BLaER1 treated with 17β-estradiol and CSF1 and Interleukin-3, amounts not matched to agents 10 nM and 100 nM (cell line): ENCODE measurements around the gene UCHL3.

ENCODE experiments used
- H3K27ac ChIP-seq, 11 experiments: shearing (Covaris generic); formaldehyde crosslinking; 2 replicates each; pipeline ENCODE4 v1.8.1; 2022
- H3K27me3 ChIP-seq, 11 experiments: shearing (Covaris generic); formaldehyde crosslinking; 2 replicates each; pipeline ENCODE4 v1.8.1; 2022
- H3K36me3 ChIP-seq, 11 experiments: shearing (Covaris generic); formaldehyde crosslinking; 2 replicates each; pipeline ENCODE4 v1.8.1; 2022
- H3K4me1 ChIP-seq, 10 experiments: shearing (Covaris generic); formaldehyde crosslinking; 2 replicates each; pipeline ENCODE4 v1.8.1; 2022
- H3K4me2 ChIP-seq, 11 experiments: shearing (Covaris generic); formaldehyde crosslinking; 2 replicates each; pipeline ENCODE4 v1.8.1; 2022
- H3K4me3 ChIP-seq, 10 experiments: shearing (Covaris generic); formaldehyde crosslinking; 2 replicates each; pipeline ENCODE4 v1.8.1; 2022
- H3K9ac ChIP-seq, 11 experiments: shearing (Covaris generic); formaldehyde crosslinking; 2 replicates each; pipeline ENCODE4 v1.8.1; 2022
- H3K9me3 ChIP-seq, 11 experiments: shearing (Covaris generic); formaldehyde crosslinking; replicated peaks in 1 of 11; 2 replicates each; pipeline ENCODE4 v1.8.1; 2022
- H4K20me1 ChIP-seq, 11 experiments: shearing (Covaris generic); formaldehyde crosslinking; 2 replicates each; pipeline ENCODE4 v1.8.1; 2022
- Cebpa-rat ChIP-seq, 11 experiments: shearing (Covaris generic); IDR thresholded peaks; 2 replicates each; pipeline ENCODE4 v1.8.1; 2022

Gene UCHL3

GRCh38 chr13:75620020-75620419 lies 70.4 kb downstream of the UCHL3 start:
- Histone ChIP-seq H3K36me3 (peaks cover 0 to 12% (median 4%) of the 10 kb centered on the region in 11 experiments; a peak in 6 of 22 replicates), H3K27me3 (no peaks in the 10 kb centered on the region), H3K9me3 (no peaks in the 10 kb centered on the region), H3K4me1 (no peaks in the 10 kb centered on the region), H3K4me2 (no peak overlapping the region), H3K27ac (no peak overlapping the region), H3K9ac (no peak overlapping the region), H4K20me1 (no peaks in the 10 kb centered on the region), H3K4me3 (no peak overlapping the region)
- no peak for TF ChIP-seq Cebpa-rat (IDR thresholded peaks at IDR 0.05)

- H3K4me2 ChIP-seq = no peak overlapping the region
- H3K4me1 ChIP-seq = no peaks in the 10 kb centered on the region
- H3K27me3 ChIP-seq = no peaks in the 10 kb centered on the region
- no peak overlapping the region for H3K27ac ChIP-seq
- H3K9me3 ChIP-seq = peaks cover 0 to 10% (median 0%) of the 10 kb centered on the region in 11 experiments; a peak in 7 of 22 replicates
- peaks cover 0 to 19% (median 10%) of the 10 kb centered on the region in 11 experiments; a peak in 12 of 22 replicates for H3K36me3 ChIP-seq
- no peak overlapping the region for H3K4me3 ChIP-seq
- H3K9ac ChIP-seq = no peak overlapping the region
- H4K20me1 ChIP-seq = no peaks in the 10 kb centered on the region
- TF ChIP-seq Cebpa-rat (IDR thresholded peaks at IDR 0.05) = no peak
These were observed 71.6 kb downstream of the UCHL3 start for GRCh38 chr13:75621147-75621546.

- H3K4me1 ChIP-seq = peaks cover 0 to 21% (median 13%) of the 10 kb centered on the region in 10 experiments; a peak in 14 of 20 replicates
- H3K27me3 ChIP-seq = no peaks in the 10 kb centered on the region
- no peak overlapping the region for H3K4me3 ChIP-seq
- H3K9ac ChIP-seq = no peak overlapping the region
- H4K20me1 ChIP-seq = no peaks in the 10 kb centered on the region
- peak overlapping the region in 8 of 11 experiments; percentile 20 to 66 (median 44); a peak in 15 of 22 replicates for H3K4me2 ChIP-seq
- H3K27ac ChIP-seq = no peak overlapping the region
- peaks cover 0 to 11% (median 0%) of the 10 kb centered on the region in 11 experiments; a peak in 7 of 22 replicates for H3K9me3 ChIP-seq
- TF ChIP-seq Cebpa-rat (IDR thresholded peaks at IDR 0.05) = no peak
- peaks cover 0 to 14% (median 7%) of the 10 kb centered on the region in 11 experiments; a peak in 11 of 22 replicates for H3K36me3 ChIP-seq
These were observed 79.2 kb downstream of the UCHL3 start for GRCh38 chr13:75628801-75629200.

GRCh38 chr13:75633285-75633684 lies 83.7 kb downstream of the UCHL3 start:
- TF ChIP-seq Cebpa-rat (IDR thresholded peaks at IDR 0.05) = no peak
- Histone ChIP-seq H3K4me1 (peaks cover 0 to 27% (median 18%) of the 10 kb centered on the region in 10 experiments; a peak in 15 of 20 replicates), H3K4me3 (no peak overlapping the region), H3K27me3 (peaks cover 26 to 33% (median 29%) of the 10 kb centered on the region in 11 experiments), H3K4me2 (no peak overlapping the region), H3K36me3 (no peaks in the 10 kb centered on the region), H3K9me3 (no peaks in the 10 kb centered on the region), H4K20me1 (no peaks in the 10 kb centered on the region), H3K27ac (no peak overlapping the region), H3K9ac (no peak overlapping the region)

GRCh38 chr13:75635101-75635827 lies 85.7 kb downstream of the UCHL3 start:
- no peaks in the 10 kb centered on the region for H3K9me3 ChIP-seq
- H3K4me1 ChIP-seq = peaks cover 0 to 14% (median 6%) of the 10 kb centered on the region in 10 experiments; a peak in 10 of 20 replicates
- peak overlapping the region; percentile 57 to 80 (median 74); a peak in 18 of 22 replicates for H3K9ac ChIP-seq
- peak overlapping the region; percentile 87 to 99 (median 95) for H3K4me2 ChIP-seq
- peak overlapping the region; percentile 62 to 74 (median 70) for H3K4me3 ChIP-seq
- TF ChIP-seq Cebpa-rat (IDR thresholded peaks at IDR 0.05) = no peak
- no peaks in the 10 kb centered on the region for H3K36me3 ChIP-seq
- H3K27me3 ChIP-seq = peaks cover 28 to 38% (median 33%) of the 10 kb centered on the region in 11 experiments
- H4K20me1 ChIP-seq = no peaks in the 10 kb centered on the region
- H3K27ac ChIP-seq = peak overlapping the region in 5 of 11 experiments; percentile 28 to 69 (median 50); a peak in 6 of 22 replicates

- Histone ChIP-seq H3K4me3 (peak within 1 kb of the TSS; percentile 62 to 74 (median 70)), H3K9me3 (no peaks in the 10 kb centered on the region), H3K27me3 (peaks cover 28 to 38% (median 33%) of the 10 kb centered on the region in 11 experiments), H3K9ac (peak within 1 kb of the TSS; percentile 57 to 80 (median 74)), H4K20me1 (no peaks in the 10 kb centered on the region), H3K4me2 (peak within 1 kb of the TSS; percentile 87 to 99 (median 95)), H3K27ac (peak within 1 kb of the TSS in 9 of 11 experiments; percentile 2 to 69 (median 58); a peak in 18 of 22 replicates), H3K4me1 (peaks cover 0 to 14% (median 6%) of the 10 kb centered on the region in 10 experiments; a peak in 10 of 20 replicates), H3K36me3 (no peaks in the 10 kb centered on the region)
- TF ChIP-seq Cebpa-rat (IDR thresholded peaks at IDR 0.05) = no peak
These were observed 86.3 kb downstream of the UCHL3 start, which contains the start of gene LMO7 for GRCh38 chr13:75635828-75636435. Gene LMO7, plus strand, starts transcription at chr13:75636330. Its CDS starts 328 bp downstream, at chr13:75636658.

GRCh38 chr13:75636436-75637180 lies 87.0 kb downstream of the UCHL3 start:
- peak overlapping the region; percentile 62 to 74 (median 70) for H3K4me3 ChIP-seq

GRCh38 chr13:75637181-75637750 lies 87.7 kb downstream of the UCHL3 start:
- no peak for TF ChIP-seq Cebpa-rat (IDR thresholded peaks at IDR 0.05)
- no peak overlapping the region for H3K9ac ChIP-seq
- H4K20me1 ChIP-seq = no peaks in the 10 kb centered on the region
- peaks cover 0 to 14% (median 6%) of the 10 kb centered on the region in 10 experiments; a peak in 10 of 20 replicates for H3K4me1 ChIP-seq
- peaks cover 28 to 38% (median 33%) of the 10 kb centered on the region in 11 experiments for H3K27me3 ChIP-seq
- H3K4me3 ChIP-seq = peak overlapping the region in 7 of 10 experiments; percentile 13 to 73 (median 70); a peak in 5 of 20 replicates
- no peaks in the 10 kb centered on the region for H3K36me3 ChIP-seq
- peak overlapping the region in 10 of 11 experiments; percentile 47 to 99 (median 94); a peak in 11 of 22 replicates for H3K4me2 ChIP-seq
- no peak overlapping the region for H3K27ac ChIP-seq
- H3K9me3 ChIP-seq = no peaks in the 10 kb centered on the region

More at GRCh38 chr13:75636436-75637180, 87.0 kb downstream of the UCHL3 start:
- peak overlapping the region in 9 of 11 experiments; percentile 2 to 69 (median 58); a peak in 18 of 22 replicates for H3K27ac ChIP-seq
- no peaks in the 10 kb centered on the region for H4K20me1 ChIP-seq
- peak overlapping the region; percentile 57 to 80 (median 74) for H3K9ac ChIP-seq
- peaks cover 0 to 14% (median 6%) of the 10 kb centered on the region in 10 experiments; a peak in 10 of 20 replicates for H3K4me1 ChIP-seq
- H3K36me3 ChIP-seq = no peaks in the 10 kb centered on the region
- H3K27me3 ChIP-seq = peaks cover 28 to 38% (median 33%) of the 10 kb centered on the region in 11 experiments
- no peak for TF ChIP-seq Cebpa-rat (IDR thresholded peaks at IDR 0.05)
- peak overlapping the region; percentile 87 to 99 (median 95) for H3K4me2 ChIP-seq
- no peaks in the 10 kb centered on the region for H3K9me3 ChIP-seq
